ENCODE data around the gene RAB8A.

The RAB8A gene

GRCh38 chr19:16113727-16114126 is 2.0 kb downstream of the RAB8A start:
- peak in 2 of 3 donors; percentile 28 to 52 for DNase-seq

DNA sequence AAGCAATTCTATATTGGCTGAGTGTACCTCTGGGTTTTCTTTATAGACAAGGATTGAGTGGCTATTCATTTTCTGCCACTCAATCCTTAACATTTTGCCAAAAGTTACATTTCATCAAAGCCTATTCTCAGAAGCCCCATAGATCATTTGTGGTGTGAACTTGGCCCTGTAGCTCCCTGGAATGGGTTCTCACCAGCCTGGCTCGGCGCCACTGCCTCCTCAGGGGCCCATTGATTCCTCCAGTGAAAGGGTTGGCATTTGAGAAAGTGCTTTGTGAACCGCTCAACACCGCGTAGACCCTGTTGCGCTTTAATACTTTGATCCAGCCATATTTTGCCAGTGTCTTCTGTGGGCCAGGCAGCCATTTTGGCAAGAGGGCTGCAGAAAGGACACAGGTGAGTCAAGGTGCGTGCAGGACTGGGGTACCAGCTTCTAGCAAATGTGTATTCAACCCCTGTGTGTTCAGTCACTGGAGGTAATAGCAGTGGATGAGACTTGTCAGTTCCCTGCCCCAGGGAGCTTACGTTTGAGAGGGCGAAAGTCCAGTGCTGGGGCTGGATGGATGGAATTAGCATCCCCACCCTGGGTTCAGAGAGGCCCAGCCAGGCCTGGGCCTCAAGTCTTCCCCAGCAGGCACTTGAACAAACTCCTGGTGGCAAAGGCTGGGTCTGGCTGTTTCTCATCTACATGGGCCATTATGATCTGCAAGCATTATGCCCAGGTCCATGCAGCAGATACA is 3.8 kb downstream of the RAB8A start:
- DNase-seq = no peak

GRCh38 chr19:16116067-16116466 is 4.4 kb downstream of the RAB8A start:
- no peak for DNase-seq

GRCh38 chr19:16117594-16118033 is 5.9 kb downstream of the RAB8A start:
- peak in 2 of 3 donors; percentile 33 to 55 for DNase-seq

- DNase-seq = peak; percentile 95 to 99 (median 96)
Measured at GRCh38 chr19:16118489-16119033, 6.9 kb downstream of the RAB8A start.

GRCh38 chr19:16119075-16119857 is 7.6 kb downstream of the RAB8A start:
- peak; percentile 91 to 98 (median 96) for DNase-seq

GRCh38 chr19:16121141-16121540 is 9.5 kb downstream of the RAB8A start:
- DNase-seq = no peak

DNA sequence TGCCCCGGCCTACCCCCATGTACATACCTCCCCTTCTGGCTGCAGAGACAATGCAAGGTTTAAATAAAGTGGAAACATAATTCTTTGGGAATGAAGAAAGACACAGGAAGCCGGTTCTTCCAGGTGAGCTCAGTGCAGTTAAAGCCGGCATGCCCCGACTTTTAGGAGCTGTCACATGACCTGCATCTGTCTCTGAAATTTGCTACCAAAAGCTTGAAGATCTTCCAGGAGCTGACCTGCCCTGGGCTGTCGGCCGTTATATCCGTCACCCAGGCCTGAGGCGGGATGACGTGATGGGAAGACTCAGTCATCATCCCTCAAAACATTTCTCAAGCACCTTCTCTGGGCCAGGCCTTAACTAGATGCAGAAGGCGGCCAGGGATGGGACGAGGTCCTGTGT is 10.3 kb downstream of the RAB8A start:
- DNase-seq = no peak

GRCh38 chr19:16124953-16125352 is 13.3 kb downstream of the RAB8A start:
- DNase-seq = no peak

DNA sequence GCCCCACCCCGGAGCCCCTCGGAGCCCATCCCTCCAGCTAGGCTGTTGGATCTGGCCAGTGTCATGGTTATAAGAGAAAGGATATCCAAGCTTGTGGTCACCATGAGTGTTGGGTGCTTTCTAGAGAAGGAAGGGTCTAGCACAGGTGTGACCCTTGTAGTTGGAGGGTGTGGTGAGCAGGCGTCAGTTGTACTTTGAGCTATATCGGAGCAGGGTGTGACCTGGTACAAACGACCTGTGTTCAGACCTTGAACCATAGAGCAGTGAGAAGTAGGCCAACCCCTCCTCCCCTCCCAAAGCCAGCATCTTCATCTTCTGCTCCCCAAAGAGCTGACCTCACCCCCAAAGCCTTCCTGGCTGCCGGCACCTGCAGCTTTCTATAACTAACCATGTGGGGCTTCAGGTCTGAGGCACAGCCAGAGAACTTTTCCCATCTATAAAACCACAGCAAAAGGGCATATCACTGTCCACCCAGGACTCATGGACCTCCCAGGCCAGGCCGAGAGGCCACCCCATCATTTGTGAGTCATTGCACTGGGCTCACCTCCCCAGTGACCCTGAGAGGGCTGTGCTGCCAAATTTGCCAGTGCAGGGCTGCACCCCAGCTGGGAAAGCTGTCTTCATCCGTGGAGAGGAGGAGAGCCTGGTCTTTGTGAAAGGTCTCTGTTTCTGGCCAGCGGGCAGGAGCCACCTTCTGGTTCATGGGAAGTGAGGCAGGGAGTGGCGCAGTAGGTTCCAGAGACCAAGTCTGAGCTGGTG is 14.2 kb downstream of the RAB8A start:
- no peak for DNase-seq

DNA sequence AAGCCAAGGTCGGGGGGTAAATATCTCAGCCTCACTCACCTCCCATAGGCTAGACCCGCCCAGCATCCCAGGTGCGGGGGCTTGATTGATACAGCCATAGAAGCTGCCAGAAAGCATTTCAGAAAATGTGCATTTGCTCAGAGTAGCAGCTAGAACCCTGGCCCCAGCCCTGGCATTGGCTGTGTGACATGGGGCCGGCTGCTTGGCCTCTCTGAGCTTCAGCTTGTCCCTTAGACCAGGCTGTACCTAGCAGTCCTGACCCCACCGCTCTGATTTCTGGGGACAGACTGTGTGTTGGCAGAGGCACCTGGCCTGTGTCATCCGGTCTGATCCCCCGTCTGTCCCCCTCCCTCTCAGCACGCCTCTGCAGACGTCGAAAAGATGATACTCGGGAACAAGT is 15.4 kb downstream of the RAB8A start:
- DNase-seq = no peak

- DNase-seq = no peak
Measured at GRCh38 chr19:16127776-16128371, 16.2 kb downstream of the RAB8A start.

- DNase-seq = no peak
Measured at GRCh38 chr19:16131648-16132047, 20.0 kb downstream of the RAB8A start.

DNA sequence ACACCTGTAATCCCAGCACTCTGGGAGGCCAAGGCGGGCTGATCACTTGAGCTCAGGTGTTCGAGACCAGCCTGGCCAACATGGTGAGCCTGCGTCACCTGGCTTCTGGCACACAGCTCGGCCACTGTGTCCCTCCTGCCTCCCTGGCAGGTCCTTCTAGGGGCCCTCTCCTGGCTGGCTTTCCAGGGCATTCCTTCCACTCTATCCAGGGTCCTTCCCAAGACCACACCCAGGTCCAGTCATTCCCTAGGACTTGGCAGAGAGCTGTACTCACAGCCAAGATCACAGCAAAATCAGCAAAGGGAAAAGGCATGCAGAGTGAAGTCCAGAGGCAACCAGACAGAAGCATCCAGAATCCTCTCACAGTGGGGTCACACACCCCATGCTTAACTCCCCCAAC is 22.1 kb downstream of the RAB8A start:
- DNase-seq = no peak

GRCh38 chr19:16134510-16134909 is 22.8 kb downstream of the RAB8A start:
- DNase-seq = no peak

GRCh38 chr19:16135430-16136127 is 23.9 kb downstream of the RAB8A start:
- DNase-seq = no peak

DNA sequence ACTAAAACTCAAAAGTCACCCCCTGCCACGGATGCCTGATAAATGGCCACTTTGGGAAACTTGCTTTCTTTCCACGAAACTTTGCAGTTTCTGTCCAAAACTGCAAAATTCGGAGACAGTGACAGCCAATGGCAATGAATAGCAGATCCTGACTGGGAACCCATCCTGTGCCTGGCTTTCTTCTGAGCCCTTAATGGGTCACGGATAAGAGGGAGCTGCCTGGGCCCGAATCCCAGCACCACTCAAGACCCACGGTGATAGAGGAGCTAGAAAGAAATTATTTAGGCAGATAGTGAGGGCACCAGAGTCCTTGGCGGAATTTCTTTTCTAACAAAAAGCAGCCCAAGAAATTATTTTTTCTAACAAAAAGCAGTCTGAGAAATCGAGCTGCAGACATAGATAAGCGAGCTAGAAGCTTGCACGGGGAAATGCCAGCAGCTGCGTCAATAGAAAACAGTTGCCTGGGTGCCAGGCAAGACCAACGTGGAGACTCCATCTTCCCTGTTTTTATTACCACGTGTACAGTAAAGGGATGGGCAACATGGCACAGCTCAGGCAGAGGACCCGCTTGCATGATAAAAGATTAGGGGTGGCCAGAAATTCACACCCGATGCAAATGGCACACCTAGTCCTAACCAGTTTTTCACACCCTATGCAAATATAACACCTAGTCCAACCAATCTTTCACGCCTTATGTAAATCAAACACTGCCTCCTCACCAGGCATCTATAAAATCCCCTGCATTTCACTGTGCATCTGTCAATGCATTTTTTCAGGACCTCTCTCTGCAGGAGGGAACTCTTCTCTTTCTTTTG is 24.7 kb downstream of the RAB8A start:
- DNase-seq = no peak

DNA sequence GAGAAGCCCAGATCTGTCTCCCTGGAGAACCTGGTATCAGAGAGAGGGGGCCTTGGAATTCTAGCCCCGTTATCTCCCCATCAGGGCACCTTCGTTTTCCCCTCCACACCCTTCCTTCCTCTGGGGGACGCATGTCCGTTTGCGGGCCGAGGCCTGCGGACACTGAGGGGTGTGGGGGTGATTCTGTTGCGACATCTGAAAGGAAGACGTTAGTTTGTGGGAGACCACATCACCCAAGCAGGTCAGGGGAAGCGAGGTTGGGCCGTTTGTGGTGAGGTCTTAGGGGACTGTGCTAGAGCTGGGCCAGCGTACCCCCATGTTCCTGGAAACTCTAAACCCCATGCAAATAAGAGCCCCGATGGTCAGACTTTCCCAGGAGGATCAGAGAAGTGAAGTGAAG is 28.1 kb downstream of the RAB8A start:
- DNase-seq = no peak

GRCh38 chr19:16141043-16141442 is 29.4 kb downstream of the RAB8A start:
- DNase-seq = no peak

- DNase-seq = peak; percentile 77 to 85 (median 80)
Measured at GRCh38 chr19:16142032-16142580, 30.4 kb downstream of the RAB8A start.
